Measurements from ENCODE around the gene SEC14L2. TPM values are rescaled to one million over a fixed set of nuclear protein-coding genes. Genes with fewer than 3 reads are reported as not detected.
"Not testable (repeated sequence)": the region's sequence is repeated elsewhere in the genome, so short reads cannot be mapped to it uniquely, and the experiment has no call there.

The SEC14L2 gene
- polyA plus RNA-seq, 3 donors from 2014 or later = 0.23 to 1.6 TPM; not detected in 1

- H3K27me3 Mint-ChIP-seq (ENCODE audit: low read depth in 3 of 3) = peaks cover 11 to 38% (median 15%) of the 10 kb centered on the region in 3 donors
- H3K9me3 Mint-ChIP-seq = peaks cover 0 to 9% (median 3%) of the 10 kb centered on the region in 6 donors
- DNase-seq = no peak
- no peak overlapping the region for H3K4me3 Mint-ChIP-seq
- H3K36me3 Mint-ChIP-seq = no peaks in the 10 kb centered on the region
- no peak overlapping the region for H3K27ac Mint-ChIP-seq
- peaks cover 6 to 10% of the 10 kb centered on the region in 2 donors for H3K4me1 Mint-ChIP-seq
These were observed 50.8 kb downstream of the SEC14L2 start for GRCh38 chr22:30447656-30448055.

GRCh38 chr22:30451488-30451887 is 54.7 kb downstream of the SEC14L2 start:
- H3K4me3 Mint-ChIP-seq, H3K4me1 Mint-ChIP-seq, DNase-seq, H3K36me3 Mint-ChIP-seq, H3K27ac Mint-ChIP-seq, H3K9me3 Mint-ChIP-seq: not testable (repeated sequence)
- H3K27me3 Mint-ChIP-seq (ENCODE audit: low read depth in 3 of 3) = peaks cover 5 to 12% (median 11%) of the 10 kb centered on the region in 3 donors

DNA sequence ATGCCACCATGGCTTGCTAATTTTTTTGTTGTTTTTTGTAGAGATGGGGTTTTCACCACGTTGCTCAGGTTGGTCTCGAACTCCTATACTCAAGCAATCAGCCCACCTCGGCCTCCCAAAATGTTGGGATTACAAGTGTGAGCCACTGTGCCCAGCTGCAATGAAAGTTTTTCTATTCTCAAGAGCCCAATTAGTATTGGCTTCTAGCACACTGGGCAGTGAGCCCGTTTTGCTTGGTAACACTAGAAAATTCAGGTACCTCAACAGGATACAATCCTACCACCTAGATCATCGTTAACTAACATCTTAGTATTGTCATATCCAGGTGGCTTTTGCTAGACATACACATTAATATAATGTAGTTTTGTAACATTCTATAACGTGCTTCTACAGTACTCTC is 56.0 kb downstream of the SEC14L2 start:
- Mint-ChIP-seq H3K27ac (no peak overlapping the region), H3K9me3 (peaks cover 0 to 4% (median 0%) of the 10 kb centered on the region in 6 donors), H3K36me3 (no peaks in the 10 kb centered on the region), H3K4me3 (no peak overlapping the region), H3K27me3 (ENCODE audit: low read depth in 3 of 3) (peaks cover 5 to 11% (median 10%) of the 10 kb centered on the region in 3 donors), H3K4me1 (no peaks in the 10 kb centered on the region)
- DNase-seq = no peak

GRCh38 chr22:30453731-30454510 is 57.1 kb downstream of the SEC14L2 start:
- H3K27me3 Mint-ChIP-seq (ENCODE audit: low read depth in 3 of 3) = peaks cover 5 to 11% (median 10%) of the 10 kb centered on the region in 3 donors
- no peak overlapping the region for H3K4me3 Mint-ChIP-seq
- no peaks in the 10 kb centered on the region for H3K36me3 Mint-ChIP-seq
- no peak overlapping the region for H3K27ac Mint-ChIP-seq
- H3K9me3 Mint-ChIP-seq = peaks cover 0 to 4% (median 0%) of the 10 kb centered on the region in 6 donors
- no peaks in the 10 kb centered on the region for H3K4me1 Mint-ChIP-seq
- DNase-seq = no peak

DNA sequence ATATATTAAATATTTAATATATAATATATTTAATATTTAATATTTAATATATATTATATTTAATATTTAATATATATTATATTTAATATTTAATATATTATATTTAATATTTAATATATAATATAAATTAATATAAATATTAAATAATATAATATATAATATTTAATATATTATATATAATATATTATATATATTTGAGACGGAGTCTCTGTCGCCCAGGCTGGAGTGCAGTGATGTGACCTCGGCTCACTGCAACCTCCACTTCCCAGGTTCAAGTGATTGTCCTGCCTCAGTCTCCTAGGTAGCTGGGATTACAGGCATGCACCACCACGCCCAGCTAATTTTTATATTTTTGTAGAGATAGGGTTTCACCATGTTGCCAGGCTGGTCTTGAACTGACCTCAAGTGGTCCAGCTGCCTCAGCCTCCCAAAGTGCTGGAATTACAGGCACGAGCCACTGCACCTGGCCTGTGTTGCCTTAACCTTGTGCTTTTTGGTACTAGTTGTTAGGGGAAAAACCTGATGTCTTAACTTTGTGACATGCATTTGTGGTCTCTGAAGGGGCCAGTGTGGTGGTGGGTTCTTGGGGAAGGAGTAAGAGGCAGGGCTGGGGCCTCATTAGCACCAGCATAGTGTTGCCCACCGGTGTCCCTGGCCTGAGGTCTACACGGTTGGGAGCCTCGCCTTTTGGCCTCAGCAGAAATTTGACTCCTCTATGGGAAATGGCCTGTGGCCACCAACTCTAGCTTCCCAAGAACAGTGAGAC is 58.4 kb downstream of the SEC14L2 start:
- Mint-ChIP-seq H3K27me3 (ENCODE audit: low read depth in 3 of 3) (peaks cover 5 to 12% (median 10%) of the 10 kb centered on the region in 3 donors), H3K36me3 (no peaks in the 10 kb centered on the region), H3K4me3 (no peak overlapping the region)

DNA sequence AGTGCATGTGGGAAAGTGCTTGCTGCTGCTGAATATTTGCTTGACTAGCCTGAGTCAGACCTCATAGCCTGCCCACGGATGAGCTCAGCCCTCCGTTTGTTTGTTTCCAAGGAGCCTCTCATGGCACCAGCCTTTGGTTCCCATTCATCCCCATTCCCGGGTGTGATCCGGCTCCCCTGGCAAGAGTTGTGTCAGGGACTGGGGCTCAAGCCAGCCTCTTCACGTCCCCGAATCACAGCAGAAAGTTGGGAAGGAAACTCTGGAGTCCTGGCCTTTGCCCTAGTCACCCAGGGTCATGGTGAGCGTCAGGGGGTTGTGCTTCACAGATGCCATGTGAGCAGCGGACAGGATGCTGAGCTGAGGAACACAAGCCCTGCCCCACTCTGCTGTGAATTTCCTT is 61.2 kb downstream of the SEC14L2 start:
- DNase-seq = no peak
- Mint-ChIP-seq H3K27me3 (ENCODE audit: low read depth in 3 of 3) (peaks cover 6 to 14% (median 7%) of the 10 kb centered on the region in 3 donors), H3K36me3 (no peaks in the 10 kb centered on the region), H3K9me3 (no peaks in the 10 kb centered on the region), H3K4me1 (no peaks in the 10 kb centered on the region), H3K4me3 (no peak overlapping the region), H3K27ac (no peak overlapping the region)

More for the DNA sequence above, 58.4 kb downstream of the SEC14L2 start:
- DNase-seq = no peak
- Mint-ChIP-seq H3K27ac (no peak overlapping the region), H3K4me1 (no peaks in the 10 kb centered on the region), H3K9me3 (peaks cover 0 to 4% (median 0%) of the 10 kb centered on the region in 6 donors)

GRCh38 chr22:30459181-30460052 is 62.6 kb downstream of the SEC14L2 start:
- Mint-ChIP-seq H3K9me3 (no peaks in the 10 kb centered on the region), H3K4me1 (no peaks in the 10 kb centered on the region), H3K27me3 (ENCODE audit: low read depth in 3 of 3) (peaks cover 5 to 14% (median 6%) of the 10 kb centered on the region in 3 donors), H3K4me3 (no peak overlapping the region), H3K27ac (no peak overlapping the region), H3K36me3 (no peaks in the 10 kb centered on the region)
- no peak for DNase-seq

- H3K36me3 Mint-ChIP-seq = peaks cover 0 to 4% (median 0%) of the 10 kb centered on the region in 3 donors
- no peak for DNase-seq
- H3K9me3 Mint-ChIP-seq = no peaks in the 10 kb centered on the region
- H3K27ac Mint-ChIP-seq = no peak overlapping the region
- peaks cover 5 to 18% (median 10%) of the 10 kb centered on the region in 3 donors for H3K27me3 Mint-ChIP-seq (ENCODE audit: low read depth in 3 of 3)
- no peak overlapping the region for H3K4me3 Mint-ChIP-seq
- no peaks in the 10 kb centered on the region for H3K4me1 Mint-ChIP-seq
These were observed 63.3 kb downstream of the SEC14L2 start for GRCh38 chr22:30460147-30460546.

DNA sequence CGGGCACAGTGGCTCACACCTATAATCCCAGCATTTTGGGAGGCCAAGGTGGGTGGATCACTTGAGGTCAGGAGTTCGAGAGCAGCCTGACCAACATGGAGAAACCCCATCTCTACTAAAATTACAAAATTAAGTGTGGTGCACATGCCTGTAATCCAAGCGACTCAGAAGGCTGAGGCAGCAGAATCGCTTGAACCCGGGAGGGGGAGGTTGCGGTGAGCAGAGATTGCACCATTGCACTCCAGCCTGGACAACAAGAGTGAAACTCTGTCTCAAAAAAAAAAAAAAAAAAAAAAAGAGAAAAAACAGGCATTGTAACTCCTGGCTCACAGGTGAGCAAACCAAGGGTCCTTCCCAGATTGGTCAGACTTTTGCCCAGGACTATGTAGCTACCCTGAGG is 63.7 kb downstream of the SEC14L2 start:
- not testable (repeated sequence) for H3K36me3 Mint-ChIP-seq, H3K4me3 Mint-ChIP-seq, H3K4me1 Mint-ChIP-seq, H3K9me3 Mint-ChIP-seq, DNase-seq, H3K27ac Mint-ChIP-seq
- H3K27me3 Mint-ChIP-seq (ENCODE audit: low read depth in 3 of 3) = peaks cover 5 to 18% (median 10%) of the 10 kb centered on the region in 3 donors

GRCh38 chr22:30469165-30469564 is 72.3 kb downstream of the SEC14L2 start:
- H3K36me3 Mint-ChIP-seq = peaks cover 0 to 4% (median 0%) of the 10 kb centered on the region in 3 donors
- no peak overlapping the region for H3K4me3 Mint-ChIP-seq

GRCh38 chr22:30470655-30471054 is 73.8 kb downstream of the SEC14L2 start:
- no peaks in the 10 kb centered on the region for H3K36me3 Mint-ChIP-seq
- H3K4me1 Mint-ChIP-seq = peaks cover 11 to 12% of the 10 kb centered on the region in 2 donors
- no peak overlapping the region for H3K27ac Mint-ChIP-seq
- peaks cover 3 to 15% (median 7%) of the 10 kb centered on the region in 3 donors for H3K27me3 Mint-ChIP-seq (ENCODE audit: low read depth in 3 of 3)
- H3K4me3 Mint-ChIP-seq = no peak overlapping the region
- DNase-seq = no peak
- H3K9me3 Mint-ChIP-seq = peaks cover 0 to under 1% (median 0%) of the 10 kb centered on the region in 6 donors

More at GRCh38 chr22:30469165-30469564, 72.3 kb downstream of the SEC14L2 start:
- no peak for DNase-seq
- Mint-ChIP-seq H3K9me3 (peaks cover 0 to 3% (median 0%) of the 10 kb centered on the region in 6 donors), H3K27me3 (ENCODE audit: low read depth in 3 of 3) (peaks cover 3 to 11% (median 11%) of the 10 kb centered on the region in 3 donors), H3K27ac (no peak overlapping the region), H3K4me1 (peaks cover 11 to 12% of the 10 kb centered on the region in 2 donors)

GRCh38 chr22:30471616-30472318 is 74.9 kb downstream of the SEC14L2 start, which contains the start of gene SEC14L3:
TSS of gene SEC14L3 (minus strand) at chr22:30472017. CDS start at chr22:30471958, 59 bp downstream.
- DNase-seq = no peak
- H3K4me3 Mint-ChIP-seq = peak within 1 kb of the TSS in 1 of 5 donors; percentile 54

More at GRCh38 chr22:30471616-30472318, 74.9 kb downstream of the SEC14L2 start, which contains the start of gene SEC14L3:
- Mint-ChIP-seq H3K27ac (peak within 1 kb of the TSS in 5 of 6 donors; percentile 46 to 80 (median 64)), H3K4me1 (peaks cover 11 to 12% of the 10 kb centered on the region in 2 donors), H3K36me3 (no peaks in the 10 kb centered on the region), H3K27me3 (ENCODE audit: low read depth in 3 of 3) (peaks cover 0 to 14% (median 7%) of the 10 kb centered on the region in 3 donors), H3K9me3 (no peaks in the 10 kb centered on the region)
